WTC11 (cell line): Measurements from ENCODE around the gene ADCYAP1. TPM values are rescaled to one million over a fixed set of nuclear protein-coding genes. Genes with fewer than 3 reads are reported as not detected.

Experiments used
- CBFB ChIP-seq: sonication (generic); formaldehyde crosslinking; IDR thresholded peaks from 2 replicates; pipeline ENCODE4 v1.8.1; 2022; ENCODE audit warnings: mild to moderate bottlenecking, low read depth, missing genetic modification reagents
- ERG ChIP-seq: fragments of 250-450 bp; sonication (Bioruptor Pico); IDR thresholded peaks from 2 replicates; pipeline ENCODE4 v1.8.0; 2021; ENCODE audit warnings: mild to moderate bottlenecking
- ESRRA ChIP-seq: sonication (generic); formaldehyde crosslinking; IDR thresholded peaks from 2 replicates; pipeline ENCODE4 v1.8.1; 2022; ENCODE audit warnings: mild to moderate bottlenecking, missing genetic modification reagents, borderline replicate concordance
- FOXK1 ChIP-seq: sonication (generic); formaldehyde crosslinking; IDR thresholded peaks from 2 replicates; pipeline ENCODE4 v1.8.0; 2022; ENCODE audit warnings: mild to moderate bottlenecking, moderate library complexity, missing genetic modification reagents
- MXD4 ChIP-seq: fragments of 250-450 bp; sonication (Bioruptor Pico); IDR thresholded peaks from 2 replicates; pipeline ENCODE4 v1.8.0; 2021; ENCODE audit warnings: mild to moderate bottlenecking, moderate library complexity, borderline replicate concordance
- ZBTB43 ChIP-seq: sonication (generic); formaldehyde crosslinking; IDR thresholded peaks from 2 replicates; pipeline ENCODE4 v1.8.1; 2023; ENCODE audit warnings: mild to moderate bottlenecking, missing genetic modification reagents
- ZNF219 ChIP-seq: sonication (generic); formaldehyde crosslinking; IDR thresholded peaks from 2 replicates; pipeline ENCODE4 v1.8.0; 2023; ENCODE audit warnings: missing genetic modification reagents, mild to moderate bottlenecking, borderline replicate concordance
- ZNF281 ChIP-seq: sonication (generic); formaldehyde crosslinking; IDR thresholded peaks from 2 replicates; pipeline ENCODE4 v1.8.0; 2023; ENCODE audit warnings: mild to moderate bottlenecking, missing genetic modification reagents
- ZNF425 ChIP-seq: fragments of 250-450 bp; sonication (Bioruptor Pico); conservative IDR thresholded peaks from 2 replicates; pipeline ENCODE4 v1.9.0; 2021; ENCODE audit warnings: mild to moderate bottlenecking
- ZNF532 ChIP-seq: fragments of 250-450 bp; sonication (Bioruptor Pico); IDR thresholded peaks from 2 replicates; pipeline ENCODE4 v1.9.0; 2021; ENCODE audit warnings: mild to moderate bottlenecking, borderline replicate concordance
- ZSCAN18 ChIP-seq: fragments of 250-450 bp; sonication (Bioruptor Pico); IDR thresholded peaks from 2 replicates; pipeline ENCODE4 v2.1.2; 2022; ENCODE audit warnings: mild to moderate bottlenecking, moderate library complexity
- total RNA-seq: library from RNA; stranded (reverse); gene quantifications from 3 replicates; pipeline ENCODE4 v1.2.3, GENCODE V29; 2021

Gene ADCYAP1
- total RNA-seq, 1 experiment from 2014 or later, result not detected

DNA sequence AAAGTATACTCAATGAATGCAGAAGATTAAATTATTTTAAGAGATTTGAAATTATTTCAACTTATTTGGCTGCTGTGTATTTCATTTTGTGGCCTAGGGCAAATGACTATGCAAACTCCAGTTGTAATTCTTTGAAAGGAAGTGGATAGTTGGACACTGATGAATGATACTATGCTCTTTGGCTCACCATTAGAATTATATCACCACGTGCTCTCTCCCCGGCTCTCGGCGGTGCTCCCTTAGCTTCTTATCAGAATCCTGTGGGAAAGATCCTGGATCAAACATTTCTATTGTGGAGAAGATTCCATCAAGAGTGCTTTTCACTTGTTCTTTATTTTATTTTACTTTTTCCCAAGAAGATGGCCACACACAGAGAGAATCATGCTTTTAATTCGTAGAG, 55.2 kb downstream of the ADCYAP1 start (continued):
- TF ChIP-seq ZNF281 (CRISPR knock-in tag) (no peak), ZNF532 (CRISPR knock-in tag) (no peak), ZSCAN18 (CRISPR knock-in tag) (no peak), MXD4 (no peak), FOXK1 (CRISPR knock-in tag) (no peak), CBFB (CRISPR knock-in tag) (no peak), ZNF219 (CRISPR knock-in tag) (no peak), ZNF425 (CRISPR knock-in tag) (no peak), ZBTB43 (CRISPR knock-in tag) (no peak), ESRRA (no peak), ERG (CRISPR knock-in tag) (no peak)

Other genes with a start within 250 kb of the ADCYAP1 start
- 83.2 to 86.4 TPM (median 86.3 TPM) in 3 replicates for gene TYMS, start 247.2 kb upstream of the ADCYAP1 start, total RNA-seq
- gene ENOSF1, start 192.2 kb upstream of the ADCYAP1 start, total RNA-seq, result 44.1 to 52.9 TPM (median 44.6 TPM) in 3 replicates
- 89.7 to 113 TPM (median 96.6 TPM) in 3 replicates for gene YES1, start 92.6 kb upstream of the ADCYAP1 start, total RNA-seq